HEK293T (cell line): Measurements from ENCODE around the gene ZNF385B.

Source experiments
- CTCF ChIA-PET: fragments of 350-600 bp; formaldehyde crosslinking; extraction: SDS; loops from one replicate; lab custom pipeline; 2021; ENCODE audit warnings: antibody characterized with exemption, inconsistent platforms; lab: Yijun Ruan, JAX
- POLR2A ChIA-PET: fragments of 350-600 bp; formaldehyde crosslinking; extraction: SDS; loops from one replicate; lab custom pipeline; 2020; ENCODE audit warnings: antibody characterized with exemption, inconsistent platforms; lab: Yijun Ruan, JAX
- DNase-seq: peaks from one replicate; pipeline ENCODE4 v3.0.0; 2012; ENCODE audit warnings: mixed read lengths; ENCODE audit errors: extremely low spot score
- ARNT ChIP-seq: fragments of 450-650 bp; IDR thresholded peaks from 2 replicates; pipeline ENCODE4 v1.6.1; 2017; ENCODE audit warnings: mild to moderate bottlenecking
- BHLHE40 ChIP-seq: fragments of 450-650 bp; IDR thresholded peaks from 2 replicates; pipeline ENCODE4 v1.6.1; 2016; ENCODE audit warnings: mild to moderate bottlenecking, moderate library complexity, borderline replicate concordance
- CTBP1 ChIP-seq: fragments of 450-650 bp; IDR thresholded peaks from 2 replicates; pipeline ENCODE4 v1.6.1; 2016; ENCODE audit warnings: borderline replicate concordance
- ELF4 ChIP-seq: fragments of 450-650 bp; IDR thresholded peaks from 2 replicates; pipeline ENCODE4 v1.6.1; 2017; ENCODE audit warnings: antibody characterized with exemption
- FOXA1 ChIP-seq: fragments of 450-650 bp; IDR thresholded peaks from 2 replicates; pipeline ENCODE4 v1.6.1; 2016; ENCODE audit warnings: mild to moderate bottlenecking
- FOXK2 ChIP-seq: fragments of 450-650 bp; IDR thresholded peaks from 2 replicates; pipeline ENCODE4 v1.6.1; 2016; ENCODE audit warnings: mild to moderate bottlenecking
- FOXM1 ChIP-seq: fragments of 450-650 bp; IDR thresholded peaks from 2 replicates; pipeline ENCODE4 v1.6.1; 2017; ENCODE audit warnings: mild to moderate bottlenecking, borderline replicate concordance
- HDGF ChIP-seq: fragments of 450-650 bp; IDR thresholded peaks from 2 replicates; pipeline ENCODE4 v1.6.1; 2017; ENCODE audit warnings: antibody characterized with exemption, borderline replicate concordance
- L3MBTL2 ChIP-seq: fragments of 450-650 bp; conservative IDR thresholded peaks from 2 replicates; pipeline ENCODE4 v1.6.1; 2016; ENCODE audit warnings: mild to moderate bottlenecking
- LEF1 ChIP-seq: fragments of 450-650 bp; IDR thresholded peaks from 2 replicates; pipeline ENCODE4 v1.6.1; 2017; ENCODE audit warnings: mild to moderate bottlenecking, borderline replicate concordance
- NFRKB ChIP-seq: fragments of 450-650 bp; IDR thresholded peaks from 2 replicates; pipeline ENCODE4 v1.6.1; 2016; ENCODE audit warnings: mild to moderate bottlenecking, moderate library complexity
- SP1 ChIP-seq: fragments of 450-650 bp; IDR thresholded peaks from 2 replicates; pipeline ENCODE4 v1.6.1; 2017
- SUZ12 ChIP-seq: fragments of 450-650 bp; IDR thresholded peaks from 2 replicates; pipeline ENCODE4 v1.6.1; 2016; ENCODE audit warnings: mild to moderate bottlenecking
- TARDBP ChIP-seq: fragments of 450-650 bp; IDR thresholded peaks from 2 replicates; pipeline ENCODE4 v1.6.1; 2016
- ZNF384 ChIP-seq: fragments of 450-650 bp; IDR thresholded peaks from 2 replicates; pipeline ENCODE4 v1.6.1; 2016
- TF ChIP-seq, protein P1 (sequence below): fragments of 450-650 bp; IDR thresholded peaks from 2 replicates; pipeline ENCODE4 v1.6.1; 2016

ZNF385B gene

DNA sequence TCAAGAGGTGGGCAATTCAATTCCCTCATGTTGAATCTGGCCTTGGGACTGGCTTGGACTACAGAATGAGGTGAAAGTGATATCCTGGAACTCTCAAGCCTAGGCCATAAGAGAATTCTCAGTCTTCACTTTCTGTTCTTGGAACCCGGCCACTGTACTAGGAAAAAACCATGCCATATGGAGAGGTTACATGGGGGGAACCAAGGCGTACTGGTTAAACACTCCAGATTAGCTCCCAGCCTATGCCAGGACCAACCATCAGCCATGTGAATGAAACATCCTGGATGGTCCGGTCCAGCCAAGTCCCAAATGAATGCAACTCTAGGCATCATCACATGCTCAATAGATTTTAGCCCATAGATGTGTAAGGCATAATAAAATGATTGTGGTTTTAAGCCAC, 56.4 kb downstream of the ZNF385B start:
- no peak for TF ChIP-seq HDGF
- no peak for TF ChIP-seq BHLHE40
- no peak for TF ChIP-seq ELF4
- TF ChIP-seq, protein P1, sequence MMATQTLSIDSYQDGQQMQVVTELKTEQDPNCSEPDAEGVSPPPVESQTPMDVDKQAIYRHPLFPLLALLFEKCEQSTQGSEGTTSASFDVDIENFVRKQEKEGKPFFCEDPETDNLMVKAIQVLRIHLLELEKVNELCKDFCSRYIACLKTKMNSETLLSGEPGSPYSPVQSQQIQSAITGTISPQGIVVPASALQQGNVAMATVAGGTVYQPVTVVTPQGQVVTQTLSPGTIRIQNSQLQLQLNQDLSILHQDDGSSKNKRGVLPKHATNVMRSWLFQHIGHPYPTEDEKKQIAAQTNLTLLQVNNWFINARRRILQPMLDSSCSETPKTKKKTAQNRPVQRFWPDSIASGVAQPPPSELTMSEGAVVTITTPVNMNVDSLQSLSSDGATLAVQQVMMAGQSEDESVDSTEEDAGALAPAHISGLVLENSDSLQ = no peak
- no peak for TF ChIP-seq FOXK2
- ChIA-PET POLR2A (no interaction called here), CTCF (no interaction called here)
- DNase-seq = no peak

DNA sequence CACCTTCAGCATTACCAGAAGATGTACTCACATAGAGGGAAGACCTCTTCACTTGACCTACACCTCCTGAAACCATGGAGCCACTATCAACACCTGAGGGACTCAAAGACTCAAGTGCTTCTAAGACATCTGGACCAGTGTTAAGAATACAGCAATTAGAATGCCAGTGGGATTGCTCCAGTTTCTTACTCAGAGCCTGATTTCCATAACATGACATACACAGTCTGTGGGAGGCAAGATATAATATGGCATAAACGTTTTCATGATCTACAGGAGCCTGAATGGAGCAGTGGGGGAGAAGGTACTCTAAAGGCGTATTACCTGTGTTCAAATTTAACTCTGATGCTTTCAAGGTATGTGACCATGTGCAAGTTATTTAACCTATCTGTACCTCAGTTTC, 57.2 kb downstream of the ZNF385B start:
- no peak for TF ChIP-seq BHLHE40
- no peak for TF ChIP-seq NFRKB
- no peak for TF ChIP-seq TARDBP
- no peak for TF ChIP-seq FOXA1
- TF ChIP-seq LEF1 = no peak
- TF ChIP-seq FOXK2 = no peak
- TF ChIP-seq CTBP1 = no peak
- no peak for TF ChIP-seq SP1
- TF ChIP-seq HDGF = no peak
- TF ChIP-seq SUZ12 = no peak
- TF ChIP-seq ZNF384 = no peak
- TF ChIP-seq ELF4 = no peak
- ChIA-PET POLR2A (no interaction called here), CTCF (no interaction called here)
- no peak for DNase-seq

DNA sequence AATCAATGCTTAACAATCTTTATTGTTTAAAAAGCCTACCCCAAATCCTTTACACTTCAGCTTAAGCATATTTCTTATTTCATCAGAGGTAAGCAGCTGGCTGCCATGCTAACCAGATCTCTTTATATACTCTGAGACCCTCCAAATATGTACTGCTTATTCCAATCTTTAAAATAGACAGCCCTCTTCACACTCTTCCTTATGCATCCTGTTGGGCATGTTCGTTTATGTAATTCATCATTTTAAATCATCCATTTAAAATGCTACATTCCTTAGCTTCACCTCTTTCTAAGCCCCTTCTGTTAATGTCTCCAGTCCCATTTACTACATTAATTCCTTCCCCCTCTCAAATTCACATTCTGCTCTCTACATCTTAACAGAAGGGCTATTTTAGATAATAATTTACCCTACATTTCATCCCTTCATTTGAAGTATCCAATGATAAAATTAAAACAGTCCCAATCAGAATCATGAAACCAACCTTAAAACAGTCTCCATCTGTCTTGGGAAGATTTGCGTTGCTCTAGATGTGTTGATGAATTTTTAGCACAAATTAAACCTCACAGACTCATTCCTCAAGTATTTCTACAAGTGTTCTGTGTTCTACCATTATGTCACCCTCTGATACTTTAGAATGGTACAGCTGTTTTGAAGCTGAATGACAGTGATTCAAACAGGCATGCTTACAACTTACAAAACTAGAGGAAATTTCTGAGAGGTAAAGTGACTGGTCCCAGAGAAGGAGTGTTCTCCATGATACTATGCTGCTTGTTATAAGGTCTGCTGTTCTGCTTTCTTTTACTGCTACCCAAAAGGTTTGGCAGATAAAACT, 59.1 kb downstream of the ZNF385B start:
- ChIA-PET POLR2A (no interaction called here), CTCF (no interaction called here)
- DNase-seq = no peak
- TF ChIP-seq ELF4 (no peak), HDGF (no peak), SUZ12 (no peak), CTBP1 (no peak), FOXK2 (no peak), SP1 (no peak), LEF1 (no peak), NFRKB (no peak), ARNT (no peak), FOXM1 (no peak), L3MBTL2 (no peak), TARDBP (no peak), BHLHE40 (no peak), ZNF384 (no peak)
- TF ChIP-seq, protein P1 = no peak

DNA sequence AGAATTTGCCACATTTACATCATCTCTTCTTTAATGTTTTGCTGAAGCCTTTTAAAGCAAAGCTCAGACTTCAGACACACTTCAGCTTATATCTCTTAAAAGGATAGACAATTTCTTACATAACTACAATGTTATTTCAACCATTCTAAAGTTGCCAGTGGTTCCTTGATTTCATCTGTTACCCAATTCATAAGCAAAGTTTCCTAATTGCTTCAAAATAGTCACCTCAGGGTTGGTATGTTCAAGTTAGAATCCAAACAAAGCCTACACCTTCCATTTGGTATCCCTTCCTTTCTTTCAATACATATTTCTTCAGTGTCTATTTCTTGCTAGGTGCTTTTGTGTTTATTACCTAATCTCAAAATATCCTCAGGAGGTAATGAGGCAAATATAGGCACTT, 60.6 kb downstream of the ZNF385B start:
- ChIA-PET POLR2A (no interaction called here), CTCF (no interaction called here)
- no peak for DNase-seq
- TF ChIP-seq L3MBTL2 (no peak), SP1 (no peak), BHLHE40 (no peak), HDGF (no peak), ZNF384 (no peak)
- TF ChIP-seq, protein P1 = no peak

DNA sequence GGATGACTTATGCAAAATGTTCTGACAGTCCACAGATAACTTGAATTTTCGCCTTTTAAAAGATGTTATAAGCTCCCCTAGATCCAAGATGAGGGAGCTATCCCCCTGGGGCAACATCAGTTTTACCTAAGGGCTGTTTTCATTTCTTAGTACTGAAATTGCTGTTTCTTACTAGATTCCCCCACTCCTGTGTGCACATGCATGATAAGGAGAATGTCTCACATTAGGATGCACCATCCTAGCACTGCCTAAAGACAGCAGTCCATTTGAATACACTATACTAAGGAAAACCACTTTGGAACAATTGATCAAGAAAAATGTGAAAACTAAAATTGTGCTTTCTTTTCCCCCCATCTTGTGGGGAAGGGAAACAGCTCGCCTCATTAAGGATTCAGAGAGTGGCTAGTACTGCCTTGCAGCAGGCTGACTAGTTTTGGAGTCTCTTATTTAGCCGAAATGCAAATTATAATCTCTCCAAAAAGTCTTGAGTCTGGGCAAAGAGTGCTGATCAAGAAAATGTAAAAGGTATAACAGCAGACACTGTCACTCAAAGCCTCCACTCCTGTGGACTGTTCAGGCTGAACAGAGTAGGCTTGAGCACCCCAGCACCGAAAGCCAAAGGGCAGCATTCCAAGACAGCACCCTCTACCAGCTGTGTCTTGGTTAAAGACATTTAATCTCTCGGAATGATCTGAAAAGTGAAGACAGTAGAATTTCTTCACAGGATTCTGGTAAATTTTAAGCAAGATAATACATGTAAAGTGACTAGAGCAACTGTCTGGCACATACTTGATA, 65.0 kb downstream of the ZNF385B start:
- no peak for DNase-seq
- POLR2A ChIA-PET = no interaction called here
- TF ChIP-seq CTBP1 (no peak), ELF4 (no peak), LEF1 (no peak), SP1 (no peak), FOXA1 (no peak), ARNT (no peak), BHLHE40 (no peak), FOXK2 (no peak)
- CTCF ChIA-PET = no interaction called here

DNA sequence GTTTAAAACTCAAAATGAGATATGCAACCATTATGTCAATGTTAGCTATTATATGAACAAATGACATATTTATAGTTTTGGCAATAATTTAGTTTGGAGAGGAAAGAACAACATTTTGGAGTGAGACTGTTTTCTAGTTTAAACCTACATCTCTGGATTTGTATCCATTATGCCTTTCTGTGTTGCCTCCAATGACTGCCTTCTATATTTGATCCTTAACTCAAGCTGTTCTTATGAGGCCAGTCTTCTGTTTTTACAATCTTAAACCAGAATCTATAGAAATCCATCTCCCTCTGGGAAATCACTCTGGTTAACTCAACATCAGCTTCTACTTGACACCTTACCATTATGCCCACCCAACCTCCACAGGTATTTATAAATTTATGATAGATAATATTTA, 67.5 kb downstream of the ZNF385B start:
- DNase-seq = no peak
- TF ChIP-seq NFRKB (no peak), FOXM1 (no peak)
- TF ChIP-seq, protein P1 = no peak
- POLR2A ChIA-PET = no interaction called here
- CTCF ChIA-PET = no interaction called here
